Activated CD4-positive, CD25-positive, alpha-beta regulatory T cell treated with anti-CD3 and anti-CD28 coated beads, Interleukin-2, amount 50 U/mL, for 16 hours (primary cell): ENCODE measurements around the gene B4GALNT1.
"Not testable (repeated sequence)": the region's sequence is repeated elsewhere in the genome, so short reads cannot be mapped to it uniquely, and the experiment has no call there.

Experiments used
- DNase-seq: peaks from one replicate; pipeline ENCODE4 v3.0.0-alpha.2; 2020; ENCODE audit warnings: low read depth, low spot score

Gene B4GALNT1

GRCh38 chr12:57609101-57609780, 23.8 kb downstream of the B4GALNT1 start:
- DNase-seq, result no peak

DNA sequence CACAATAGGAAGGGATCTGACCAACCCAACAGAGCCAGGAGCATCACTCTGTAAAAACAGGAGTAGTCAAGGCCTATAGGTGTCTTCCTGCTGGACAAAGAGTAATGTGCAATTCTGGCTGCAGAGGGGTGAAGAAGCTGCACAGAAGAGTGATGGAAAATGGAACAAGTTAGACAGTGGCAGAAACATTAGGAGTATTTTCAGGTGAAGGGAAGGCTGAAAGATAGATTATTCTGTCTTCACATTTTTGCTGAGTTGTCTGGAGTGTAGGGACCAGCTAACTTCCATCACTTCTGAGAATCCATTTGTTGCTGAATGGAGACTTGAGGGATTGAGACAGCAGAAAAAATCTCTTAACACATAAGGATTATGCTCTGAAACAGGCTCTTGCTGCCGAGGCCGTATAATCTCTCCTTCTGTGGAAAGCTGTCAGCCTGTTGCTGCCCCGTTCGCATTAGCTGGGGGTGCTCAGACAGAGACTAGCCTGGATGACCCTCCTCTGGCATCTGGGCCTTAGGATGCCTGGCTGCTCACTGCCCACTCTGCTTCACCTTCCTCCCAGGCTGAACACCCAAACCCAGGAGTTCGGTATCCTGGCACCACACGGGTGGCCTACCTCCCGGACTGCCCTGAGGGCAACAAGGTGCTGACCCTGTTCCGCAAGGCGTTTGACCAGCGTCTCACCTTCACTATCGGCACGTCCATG, 24.9 kb downstream of the B4GALNT1 start:
- no peak for DNase-seq

DNA sequence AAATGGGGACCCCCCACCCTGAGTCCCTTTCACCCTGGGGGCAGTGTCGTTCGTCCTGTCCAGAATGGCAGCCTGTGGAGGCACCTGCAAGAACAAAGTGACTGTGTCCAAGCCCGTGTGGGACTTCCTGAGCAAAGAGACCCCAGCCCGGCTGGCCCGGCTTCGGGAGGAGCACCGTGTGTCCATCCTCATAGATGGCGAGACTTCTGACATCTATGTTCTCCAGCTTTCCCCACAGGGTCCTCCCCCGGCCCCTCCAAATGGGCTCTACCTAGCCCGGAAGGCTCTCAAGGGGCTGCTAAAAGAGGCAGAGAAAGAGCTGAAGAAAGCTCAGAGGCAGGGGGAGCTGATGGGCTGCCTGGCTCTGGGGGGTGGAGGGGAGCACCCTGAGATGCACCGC, 26.2 kb downstream of the B4GALNT1 start:
- DNase-seq, result no peak

DNA sequence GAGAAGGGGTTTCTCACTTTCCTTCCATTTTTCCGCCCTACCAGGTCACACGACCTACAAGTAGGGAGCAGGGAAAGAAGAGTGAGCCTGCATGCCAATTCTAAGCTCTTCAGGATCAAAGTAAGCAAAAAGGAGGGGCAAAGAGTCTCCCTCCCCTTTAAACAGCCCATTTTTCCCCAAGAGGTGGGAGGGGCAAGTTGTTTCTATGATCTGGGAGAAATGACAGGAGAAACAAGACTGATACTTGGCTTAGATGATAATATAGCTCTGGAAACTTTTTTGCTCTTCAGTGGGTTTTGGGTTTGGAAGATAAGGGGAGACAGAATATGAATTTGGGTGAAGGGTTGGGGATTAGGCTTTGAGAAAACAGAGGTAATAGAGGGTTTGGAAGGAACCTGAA, 26.6 kb downstream of the B4GALNT1 start:
- DNase-seq, result no peak

- DNase-seq, result no peak
Observed at GRCh38 chr12:57605811-57606311, 27.1 kb downstream of the B4GALNT1 start.

DNA sequence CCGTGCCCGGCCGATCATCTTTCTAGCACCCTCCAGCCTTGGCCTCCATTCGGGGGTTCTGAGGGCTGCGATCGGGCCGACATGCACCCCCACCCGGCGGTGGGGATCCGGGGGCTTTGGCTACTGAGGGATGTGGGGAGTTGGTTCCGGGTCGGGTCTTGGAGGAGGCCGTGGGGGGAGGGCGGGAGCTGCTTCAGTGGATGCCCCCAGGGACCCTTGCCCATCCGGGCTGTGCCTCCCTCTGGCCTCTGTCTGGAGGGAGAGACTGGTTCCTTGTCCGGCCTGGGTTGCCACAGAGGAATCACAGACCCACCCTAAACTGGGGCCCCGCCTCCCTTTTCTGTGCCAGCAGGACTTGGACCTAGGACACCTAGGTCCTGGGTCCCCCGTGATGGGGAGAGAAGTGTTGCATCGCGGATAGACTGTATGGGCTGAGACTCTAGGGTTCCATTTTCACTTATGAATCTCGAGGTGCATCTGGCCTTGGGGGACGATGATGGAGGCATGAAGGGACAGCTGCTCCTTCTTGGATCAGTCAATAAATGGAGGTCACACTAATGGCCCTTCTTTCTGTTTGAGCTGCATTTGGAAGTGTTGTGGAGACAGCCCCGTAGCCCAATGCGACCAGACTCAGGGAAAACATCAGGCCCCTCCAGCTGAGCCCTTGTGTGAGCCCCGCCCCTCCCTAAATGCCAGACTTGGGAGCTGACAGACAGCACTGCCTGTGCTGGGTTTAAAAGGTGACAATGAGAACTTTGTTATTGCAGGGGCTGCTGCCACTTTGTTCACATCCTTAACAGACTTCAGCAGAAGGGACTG, 27.8 kb downstream of the B4GALNT1 start:
- DNase-seq, result no peak

GRCh38 chr12:57604454-57604991, 28.5 kb downstream of the B4GALNT1 start, which contains the start of gene DTX3:
DTX3 (plus strand) TSS chr12:57604824; CDS start chr12:57606518, 1,694 bp downstream.
- DNase-seq, result no peak

DNA sequence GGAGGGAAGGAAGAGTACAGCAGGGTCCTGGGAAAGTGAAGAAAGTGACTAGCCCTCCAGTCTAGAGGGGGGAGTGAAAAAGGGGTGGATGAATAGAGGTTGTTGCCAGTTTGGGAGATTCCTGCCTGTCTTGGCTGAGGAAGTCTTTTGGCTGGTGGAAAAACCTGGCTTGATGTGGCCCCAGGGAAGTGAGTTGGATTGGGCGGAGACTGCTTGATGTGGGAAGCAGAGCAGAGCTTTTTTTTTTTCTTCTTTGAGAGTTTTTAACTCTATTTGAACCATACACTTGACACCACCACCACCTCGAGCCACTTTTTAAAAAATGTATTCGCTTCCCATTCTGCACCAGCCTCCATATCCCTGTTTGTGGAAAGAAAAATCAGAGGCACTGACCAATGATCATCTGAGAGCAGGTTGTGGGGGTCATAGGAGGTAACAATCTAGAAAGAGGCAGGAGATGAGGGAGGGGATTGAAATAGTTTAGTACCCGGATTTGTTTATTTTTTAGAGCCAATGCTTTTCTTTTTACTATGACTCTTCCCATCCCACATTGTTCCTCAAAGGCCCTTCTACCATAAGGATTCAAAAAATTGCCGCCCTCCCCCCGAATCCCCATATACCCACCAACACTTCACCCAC, 29.1 kb downstream of the B4GALNT1 start:
- no peak for DNase-seq

GRCh38 chr12:57603324-57603723, 29.7 kb downstream of the B4GALNT1 start:
- no peak for DNase-seq

DNA sequence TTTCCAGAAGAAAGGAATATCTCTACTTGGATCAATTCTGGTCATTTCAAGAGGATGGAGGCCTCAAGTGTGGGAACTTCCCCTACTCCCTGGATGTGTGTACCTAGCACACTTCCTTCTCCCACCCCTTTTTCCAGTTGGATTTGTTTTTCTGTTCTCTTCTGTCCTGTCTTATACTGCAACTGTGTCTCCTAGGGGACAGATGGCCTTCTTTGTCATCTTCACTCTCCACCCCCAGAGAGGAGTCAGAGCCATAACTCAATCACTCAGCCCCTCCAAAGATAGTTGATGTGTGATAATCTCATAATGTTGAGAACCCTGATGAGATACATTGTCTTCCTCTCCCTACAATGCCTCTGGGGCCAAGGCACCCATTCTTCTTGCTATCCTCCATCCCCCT, 30.5 kb downstream of the B4GALNT1 start:
- no peak for DNase-seq

DNA sequence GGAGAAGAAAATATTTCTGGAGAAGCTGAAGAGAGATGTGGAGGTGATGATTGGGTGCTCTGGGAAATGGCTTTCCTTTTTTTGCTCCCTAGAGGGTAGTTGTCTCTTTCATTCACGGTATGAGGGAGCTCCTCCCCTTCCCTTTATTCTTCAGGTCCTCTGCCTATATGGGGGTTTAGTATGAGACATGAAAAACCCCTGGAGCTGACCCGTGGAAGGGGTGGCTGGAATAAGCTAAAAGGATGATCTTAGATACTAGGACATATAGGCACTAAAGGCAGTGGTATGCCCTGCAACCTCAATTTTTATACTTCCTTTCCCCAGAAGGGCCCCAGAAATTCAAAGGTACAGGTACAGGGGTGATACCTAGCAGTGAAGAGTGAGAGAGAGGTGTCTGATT, 32.6 kb downstream of the B4GALNT1 start:
- no peak for DNase-seq

DNA sequence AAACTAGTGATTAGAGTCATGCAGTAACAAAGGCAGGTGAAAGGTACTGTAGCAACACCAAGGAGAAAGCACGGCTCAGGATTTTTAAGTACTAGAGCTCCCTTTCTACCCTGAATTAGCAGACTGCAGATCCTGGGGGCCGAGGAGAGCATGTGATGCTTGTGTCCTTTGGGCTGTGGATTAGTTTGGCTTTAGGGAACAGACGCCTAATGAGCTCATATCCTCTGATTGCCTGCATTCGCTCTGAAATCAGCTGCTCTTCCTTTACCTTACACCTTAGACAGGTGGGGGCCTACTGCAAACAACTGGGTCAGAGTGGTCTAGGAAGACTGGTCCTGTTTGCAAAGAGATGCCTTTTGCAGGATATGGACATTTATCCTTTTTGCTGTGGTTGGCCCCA, 39.8 kb downstream of the B4GALNT1 start:
- no peak for DNase-seq

- no peak for DNase-seq
Observed at GRCh38 chr12:57592551-57593165, 40.3 kb downstream of the B4GALNT1 start.

DNA sequence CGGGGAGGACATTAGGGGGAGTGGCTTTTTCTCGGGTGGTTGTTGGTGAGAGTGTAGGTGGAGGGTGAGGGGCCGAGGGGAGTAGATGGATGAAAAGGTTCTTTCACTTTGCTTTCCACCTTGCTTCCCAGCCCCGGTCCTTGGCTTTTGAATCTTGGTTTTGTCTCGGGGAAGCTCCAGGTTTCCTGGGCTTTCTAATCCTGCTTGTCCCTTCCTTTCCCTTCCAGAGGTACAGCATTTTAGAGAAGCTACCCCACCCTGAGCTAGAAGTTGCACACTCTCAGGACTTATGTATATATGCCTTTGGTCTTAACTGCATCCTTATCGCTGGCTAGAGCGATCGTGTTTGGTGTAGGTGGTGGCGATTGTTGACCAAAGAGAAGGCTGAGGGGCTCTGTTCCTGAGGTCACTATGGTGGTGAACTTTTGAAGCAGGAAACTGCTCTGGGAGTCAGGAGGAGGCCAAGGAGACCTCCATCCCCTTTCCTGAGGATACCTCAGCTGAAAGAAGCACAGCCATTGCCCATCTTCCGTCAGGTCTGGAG, 41.1 kb downstream of the B4GALNT1 start:
- no peak for DNase-seq

DNA sequence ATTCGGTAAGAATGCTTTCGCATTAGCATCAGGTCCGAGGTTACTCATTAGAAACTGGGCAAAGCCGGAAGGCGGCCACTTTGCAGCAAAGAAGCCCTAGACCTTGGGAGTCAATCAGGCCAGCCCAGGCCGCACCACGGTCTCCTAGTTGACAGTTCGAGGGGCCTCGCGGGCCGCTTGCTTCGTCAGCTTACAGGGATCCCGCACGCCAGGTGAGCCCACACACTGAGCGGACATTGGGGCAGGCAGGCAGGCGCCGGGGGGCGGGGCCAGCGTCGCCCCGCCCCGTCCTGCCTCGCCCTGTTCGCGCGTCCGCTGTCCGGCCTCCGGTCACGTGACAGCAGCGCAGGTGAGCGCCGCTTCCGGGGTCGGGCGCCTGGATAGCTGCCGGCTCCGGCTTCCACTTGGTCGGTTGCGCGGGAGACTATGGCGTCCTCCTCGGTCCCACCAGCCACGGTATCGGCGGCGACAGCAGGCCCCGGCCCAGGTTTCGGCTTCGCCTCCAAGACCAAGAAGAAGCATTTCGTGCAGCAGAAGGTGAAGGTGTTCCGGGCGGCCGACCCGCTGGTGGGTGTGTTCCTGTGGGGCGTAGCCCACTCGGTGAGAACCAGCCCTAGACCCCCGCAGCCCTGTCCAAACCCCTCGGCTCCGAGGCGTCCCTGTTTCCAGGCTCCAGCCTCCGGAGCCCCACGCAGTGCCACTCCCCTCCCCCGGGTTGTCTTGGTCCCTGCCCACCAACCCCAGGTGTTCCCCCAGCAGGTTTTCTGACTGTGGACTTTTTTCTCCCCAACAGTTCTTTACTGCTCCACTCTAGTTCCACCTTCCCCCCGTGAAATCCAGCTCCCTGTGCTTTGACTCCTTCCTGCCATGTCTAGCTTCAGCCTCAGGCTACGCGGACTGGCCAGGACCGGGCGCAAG, 41.9 kb downstream of the B4GALNT1 start, which contains the start of gene PIP4K2C:
TSS of gene PIP4K2C (plus strand) at position 329 of the 918 bp plus-strand sequence. CDS start at position 427, 98 bp downstream.
- peak; percentile 52 for DNase-seq

GRCh38 chr12:57590479-57590863, 42.5 kb downstream of the B4GALNT1 start:
- no peak for DNase-seq

DNA sequence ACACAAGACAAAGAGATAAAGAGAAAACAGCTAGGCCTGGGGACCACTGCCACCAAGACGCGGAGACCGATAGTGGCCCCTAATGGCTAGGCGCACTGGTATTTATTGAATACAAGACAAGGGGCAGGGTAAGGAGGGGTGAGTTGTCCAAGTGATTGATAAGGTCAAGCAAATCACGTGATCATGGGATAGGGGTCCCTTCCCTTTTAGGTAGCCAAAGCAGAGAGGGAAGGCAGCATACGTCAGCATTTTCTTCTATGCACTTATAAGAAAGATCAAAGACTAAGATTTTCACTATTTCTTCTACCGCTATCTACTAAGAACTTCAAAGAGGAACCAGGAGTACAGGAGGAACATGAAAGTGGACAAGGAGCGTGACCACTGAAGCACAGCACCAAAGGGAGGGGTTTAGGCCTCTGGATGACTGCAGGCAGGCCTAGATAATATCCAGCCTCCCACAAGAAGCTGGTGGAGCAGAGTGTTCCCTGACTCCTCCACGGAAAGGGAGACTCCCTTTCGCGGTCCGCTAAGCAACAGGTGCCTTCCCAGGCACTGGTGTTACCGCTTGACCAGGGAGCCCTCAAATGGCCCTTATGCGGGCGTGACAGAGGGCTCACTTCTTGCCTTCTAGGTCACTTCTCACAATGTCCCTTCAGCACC, 43.9 kb downstream of the B4GALNT1 start:
- DNase-seq, result not testable (repeated sequence)

DNA sequence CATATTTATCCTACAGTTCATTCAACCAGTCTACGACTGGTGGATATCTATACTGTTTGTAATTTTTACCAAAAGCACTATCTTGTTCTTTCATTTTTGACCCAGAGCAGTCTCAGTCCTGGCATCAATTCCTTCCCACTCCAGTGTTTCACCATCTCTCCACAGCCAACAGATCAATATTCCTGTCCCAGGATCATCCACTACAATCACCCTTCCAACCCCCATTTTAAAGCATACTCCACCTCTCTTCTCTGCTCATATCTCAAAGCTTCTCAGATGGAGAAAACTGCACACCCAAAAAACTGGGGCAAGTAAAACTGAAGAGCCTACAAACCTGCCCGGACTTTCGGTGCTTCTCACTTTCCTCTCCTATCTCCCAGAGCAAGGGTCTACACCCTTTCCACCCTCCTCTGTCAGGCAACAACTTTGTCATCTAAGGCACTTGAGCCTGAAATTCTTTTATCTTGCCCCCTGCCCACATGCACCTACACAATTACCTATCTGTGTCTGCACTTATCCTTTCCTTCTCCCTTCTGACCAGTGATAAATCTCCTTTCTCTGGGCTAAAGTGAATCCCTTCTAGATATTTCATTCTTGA, 46.1 kb downstream of the B4GALNT1 start:
- no peak for DNase-seq

GRCh38 chr12:57586128-57586527, 46.9 kb downstream of the B4GALNT1 start:
- DNase-seq, result no peak
